Activated gamma-delta T cell treated with Interleukin-2 at 50 U/mL for 16 hours (primary cell): Measurements from ENCODE around the gene MED31.
"Not testable (repeated sequence)": the region's sequence is repeated elsewhere in the genome, so short reads cannot be mapped to it uniquely, and the experiment has no call there.

Source experiments
- DNase-seq: peaks from one replicate; pipeline ENCODE4 v3.0.0-alpha.2; 2020

The MED31 gene

GRCh38 chr17:6651354-6651918 lies at the start of gene MED31, which contains the start of gene C17orf100:
MED31 (minus strand) TSS chr17:6651605; CDS start chr17:6651528, 77 bp downstream.
C17orf100 (plus strand) TSS chr17:6651762; CDS start chr17:6651914, 152 bp downstream.
- DNase-seq = peak; percentile 92

GRCh38 chr17:6700948-6701307 lies 49.5 kb upstream of the MED31 start:
- no peak for DNase-seq

- no peak for DNase-seq
Measured at GRCh38 chr17:6699997-6700947, 48.9 kb upstream of the MED31 start.

DNA sequence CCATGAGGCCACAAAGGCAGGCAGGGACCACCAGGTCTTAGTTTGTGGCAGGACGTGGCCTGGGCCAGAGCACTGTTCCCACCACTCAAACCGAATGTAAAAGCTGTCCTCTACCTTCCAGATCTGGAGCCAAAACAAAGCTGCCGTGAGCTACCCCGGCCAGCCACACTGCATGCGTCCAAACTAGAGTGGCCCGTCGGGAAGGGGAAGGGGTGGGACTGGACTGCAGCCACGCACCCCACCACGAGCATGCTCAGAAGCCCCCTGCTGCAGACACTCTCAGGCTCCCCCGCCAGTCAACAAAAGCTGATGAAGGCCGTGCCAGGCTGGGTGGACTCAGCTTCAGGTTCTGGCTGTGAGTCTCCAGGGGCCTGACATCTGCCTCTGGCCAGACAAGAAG lies 46.6 kb upstream of the MED31 start:
- DNase-seq = no peak

DNA sequence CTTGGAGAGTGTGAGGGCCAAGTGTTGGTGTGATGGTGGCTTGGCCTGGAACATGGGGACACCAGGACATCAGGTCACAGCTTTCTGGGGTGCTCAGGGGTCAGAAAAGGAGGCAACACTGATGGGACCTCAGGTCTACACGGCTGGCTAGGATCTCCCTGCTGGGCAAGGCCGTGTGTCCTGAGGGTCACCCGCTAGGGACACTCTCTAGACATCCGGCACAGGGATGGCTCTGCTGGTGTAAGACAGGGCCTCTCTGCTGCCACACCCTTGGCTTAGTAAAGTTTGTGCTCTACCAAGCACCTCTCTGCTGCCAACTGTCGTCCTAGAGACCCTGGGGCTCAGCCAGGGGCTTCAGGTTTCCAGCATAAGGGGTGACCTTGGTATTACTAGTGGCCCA lies 45.5 kb upstream of the MED31 start:
- DNase-seq = no peak

- DNase-seq = no peak
Measured at GRCh38 chr17:6695565-6695964, 44.2 kb upstream of the MED31 start.

DNA sequence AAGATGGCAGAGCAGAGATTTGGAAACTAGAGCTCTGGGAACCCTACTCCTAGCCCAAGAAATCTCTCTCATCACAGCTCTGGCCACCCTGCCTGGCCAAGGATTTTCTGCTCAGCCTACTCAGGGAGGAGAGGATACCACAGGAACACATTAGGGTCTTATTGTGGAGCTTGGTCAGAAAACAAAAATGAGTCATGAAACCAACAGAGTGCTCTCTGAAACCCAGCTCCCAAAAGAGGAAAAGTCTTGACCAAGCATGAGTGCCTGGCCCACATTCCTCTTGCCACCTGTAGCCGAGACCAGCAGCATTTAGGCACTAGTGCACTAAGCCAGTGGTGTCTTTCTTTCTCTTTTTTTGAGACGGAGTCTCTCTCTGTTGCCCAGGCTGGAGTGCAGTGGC lies 43.6 kb upstream of the MED31 start:
- no peak for DNase-seq

DNA sequence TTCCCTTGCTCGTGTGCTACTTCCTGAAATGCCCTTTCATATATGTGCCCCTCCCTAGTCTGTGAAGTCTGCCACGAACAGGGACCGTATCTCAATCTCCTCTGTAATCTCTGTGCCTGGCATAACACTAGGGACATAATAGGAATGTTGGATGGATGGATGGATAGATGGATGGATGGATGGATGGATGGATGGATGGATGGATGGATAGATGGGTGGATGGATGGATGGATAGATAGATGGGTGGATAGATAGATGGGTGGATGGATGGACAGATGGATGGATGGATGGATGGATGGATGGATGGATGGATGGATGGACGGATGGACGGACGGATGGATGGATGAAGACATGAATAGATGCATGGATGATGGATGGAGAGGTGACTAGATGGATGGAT lies 40.6 kb upstream of the MED31 start:
- not testable (repeated sequence) for DNase-seq

- no peak for DNase-seq
Measured at GRCh38 chr17:6691546-6691945, 40.1 kb upstream of the MED31 start.

DNA sequence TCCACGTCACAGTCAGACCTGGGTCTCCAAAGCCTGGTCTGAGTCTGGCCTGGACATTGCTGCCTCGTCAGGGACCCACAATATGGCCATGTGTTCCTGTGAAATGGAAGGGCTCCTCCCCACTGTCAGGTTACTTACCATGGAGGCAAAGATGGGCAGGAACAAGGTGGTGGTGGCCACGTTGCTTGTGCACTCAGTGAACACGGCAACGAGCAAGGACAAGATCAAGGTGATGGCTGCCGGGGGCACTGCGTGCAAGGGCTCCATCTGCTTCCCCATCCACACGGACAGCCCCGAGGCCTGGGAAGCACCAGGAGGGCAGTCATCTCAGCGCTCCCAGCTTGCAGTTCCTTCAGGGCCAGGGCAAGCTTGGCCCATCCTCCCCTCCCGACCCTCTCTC lies 39.2 kb upstream of the MED31 start:
- no peak for DNase-seq

DNA sequence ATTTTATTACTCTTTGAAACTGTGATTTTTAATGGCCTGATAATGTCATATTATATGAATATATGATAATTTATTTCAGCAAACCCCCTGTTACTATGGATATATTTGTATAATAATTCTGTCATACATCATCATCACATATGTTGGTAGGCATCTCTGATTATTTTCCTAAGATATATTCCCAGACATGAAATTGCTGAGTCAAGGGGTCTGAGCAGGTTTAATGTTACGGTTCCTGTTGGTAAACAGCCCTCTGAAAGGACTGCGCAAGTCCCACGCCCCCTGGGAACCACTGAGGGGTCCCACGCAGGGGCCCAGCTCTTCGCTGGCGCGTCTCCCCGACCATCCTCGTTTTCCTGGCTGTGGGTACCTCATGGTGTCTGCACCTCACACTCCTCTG lies 37.5 kb upstream of the MED31 start:
- no peak for DNase-seq

GRCh38 chr17:6686026-6686425 lies 34.6 kb upstream of the MED31 start:
- DNase-seq = no peak

DNA sequence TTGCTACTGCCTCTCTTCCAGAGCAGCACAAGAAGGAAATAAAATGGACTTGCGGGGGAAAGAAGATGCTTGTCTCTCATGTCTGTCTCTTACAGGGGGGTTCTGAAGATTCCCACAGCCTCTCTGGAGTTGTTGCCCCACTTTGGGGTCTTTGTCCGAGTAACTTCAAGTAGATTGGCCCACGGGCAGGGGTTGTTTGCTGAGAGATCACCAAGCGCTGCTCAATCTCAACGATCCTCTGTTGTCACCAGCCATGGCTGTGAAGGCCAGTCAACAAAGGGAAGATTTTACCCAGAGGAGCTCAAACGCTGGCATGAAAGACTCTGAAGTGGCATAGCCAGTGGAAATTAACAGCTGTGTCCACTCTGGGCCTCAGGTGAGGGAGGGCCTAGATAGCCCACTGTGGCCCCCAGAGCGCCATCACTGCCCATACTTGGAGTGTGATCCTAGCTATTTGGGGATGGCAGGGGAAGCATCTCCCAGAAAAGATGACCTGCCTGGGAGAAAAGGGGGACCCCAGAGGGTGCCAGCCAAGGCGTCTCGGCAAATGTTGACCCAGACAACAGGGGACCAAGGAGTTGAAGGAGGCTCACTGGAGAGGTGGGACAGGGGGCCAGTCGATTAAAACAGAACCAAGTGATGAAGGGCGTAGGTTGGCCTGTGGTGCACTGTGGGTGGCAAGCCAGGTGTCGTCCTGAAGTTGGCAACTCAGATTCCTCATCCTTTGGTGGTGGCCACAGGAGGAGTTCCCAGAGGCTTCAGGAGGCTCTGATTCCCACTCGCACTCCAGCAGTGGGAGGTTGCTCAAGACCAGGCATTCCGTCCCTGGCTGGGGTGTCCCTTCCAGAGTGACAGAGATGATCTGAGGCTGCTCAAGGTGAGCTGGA lies 33.7 kb upstream of the MED31 start:
- no peak for DNase-seq

GRCh38 chr17:6684460-6684783 lies 33.0 kb upstream of the MED31 start:
- DNase-seq = no peak

DNA sequence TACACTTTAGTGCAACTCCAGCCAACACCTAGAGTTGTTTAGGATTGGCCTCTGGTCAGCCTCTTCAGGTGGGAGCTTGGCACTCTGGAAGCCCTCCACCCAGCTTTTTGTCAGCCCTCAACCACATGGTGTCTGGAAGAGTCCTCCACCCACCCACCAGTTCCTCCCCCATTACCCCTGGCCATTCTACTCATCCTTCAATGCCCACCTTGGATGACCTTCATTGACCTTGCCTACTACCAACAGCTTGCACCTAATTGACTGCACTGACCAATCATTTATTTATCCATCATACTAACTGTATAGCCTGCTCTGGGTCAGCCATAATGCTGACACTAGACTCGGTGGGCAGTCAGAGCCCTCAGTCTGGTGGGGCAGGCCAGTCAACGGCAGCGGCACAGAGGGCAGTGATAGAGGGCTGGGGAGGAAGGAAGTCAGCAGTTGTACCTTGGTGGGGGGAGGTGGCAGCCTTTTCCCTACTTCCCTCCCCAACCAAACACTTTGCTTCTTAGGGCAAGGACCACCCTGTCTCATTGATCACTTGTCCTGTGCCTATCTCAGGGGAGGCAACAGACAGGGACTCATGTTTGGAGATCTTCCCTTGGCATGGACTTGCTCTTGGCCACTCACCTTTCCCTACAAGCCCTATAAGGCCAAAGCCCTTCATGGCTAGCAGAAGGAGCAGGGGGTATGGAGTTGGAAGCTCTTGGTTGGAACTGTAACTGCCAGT lies 32.5 kb upstream of the MED31 start:
- DNase-seq = no peak

GRCh38 chr17:6683081-6683684 lies 31.8 kb upstream of the MED31 start:
- DNase-seq = no peak

- DNase-seq = no peak
Measured at GRCh38 chr17:6682339-6682738, 30.9 kb upstream of the MED31 start.

DNA sequence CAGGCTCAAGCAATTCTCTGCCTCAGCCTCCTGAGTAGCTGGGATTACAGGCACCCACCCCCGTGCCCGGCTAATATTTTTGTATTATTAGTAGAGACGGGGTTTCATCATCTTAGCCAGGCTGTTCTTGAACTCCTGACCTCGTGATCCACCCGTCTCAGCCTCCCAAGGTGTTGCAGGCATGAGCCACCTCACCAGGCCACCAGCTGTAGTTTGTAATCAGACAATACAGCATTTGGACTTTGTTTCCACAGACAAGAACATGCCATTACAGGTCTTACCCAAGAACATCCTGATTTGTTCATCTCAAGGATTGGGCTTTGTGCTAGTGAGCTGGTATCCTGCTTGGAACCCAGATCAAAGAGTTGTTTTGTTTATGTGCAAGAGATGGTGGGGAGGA lies 30.3 kb upstream of the MED31 start:
- no peak for DNase-seq

DNA sequence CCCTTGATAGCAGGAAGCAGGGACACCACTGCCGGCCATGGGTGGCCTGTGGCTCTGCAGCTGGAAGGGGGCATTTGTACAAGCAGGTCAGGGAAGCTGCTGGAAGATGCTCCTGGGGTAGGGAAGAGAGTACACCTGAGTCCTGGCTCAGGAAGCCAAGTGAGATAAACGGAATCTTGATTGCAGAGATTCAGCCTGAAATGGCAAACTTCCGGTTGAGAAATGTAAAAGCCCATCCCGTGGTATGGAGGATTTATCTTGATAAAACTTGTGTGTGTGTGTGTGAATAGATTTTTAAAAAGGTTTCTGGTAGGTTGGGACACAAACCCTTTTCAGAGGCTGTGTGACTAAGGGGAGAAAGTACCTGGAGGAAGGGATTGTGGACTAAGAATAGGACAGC lies 29.8 kb upstream of the MED31 start:
- DNase-seq = no peak

GRCh38 chr17:6679241-6679640 lies 27.8 kb upstream of the MED31 start:
- DNase-seq = no peak

DNA sequence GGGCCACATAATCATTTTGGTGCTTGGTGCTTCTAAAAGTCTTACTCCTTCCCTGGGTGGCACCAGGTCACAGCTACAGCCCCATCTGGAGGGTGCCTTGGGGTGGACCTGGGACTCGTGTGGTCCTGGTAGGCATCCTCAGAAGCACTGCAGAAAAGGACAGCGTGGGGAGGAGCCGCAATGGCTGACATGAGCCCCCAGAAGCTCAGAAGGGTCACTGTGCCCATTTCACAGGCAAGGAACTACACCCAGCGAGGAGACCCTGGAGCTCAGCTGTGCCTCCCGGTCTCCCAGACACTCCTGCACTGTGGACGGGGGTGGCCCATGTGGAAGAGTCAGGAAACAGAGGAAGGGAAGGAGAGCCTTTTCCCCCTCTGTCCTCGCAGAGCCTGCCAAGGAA lies 26.5 kb upstream of the MED31 start:
- no peak for DNase-seq

DNA sequence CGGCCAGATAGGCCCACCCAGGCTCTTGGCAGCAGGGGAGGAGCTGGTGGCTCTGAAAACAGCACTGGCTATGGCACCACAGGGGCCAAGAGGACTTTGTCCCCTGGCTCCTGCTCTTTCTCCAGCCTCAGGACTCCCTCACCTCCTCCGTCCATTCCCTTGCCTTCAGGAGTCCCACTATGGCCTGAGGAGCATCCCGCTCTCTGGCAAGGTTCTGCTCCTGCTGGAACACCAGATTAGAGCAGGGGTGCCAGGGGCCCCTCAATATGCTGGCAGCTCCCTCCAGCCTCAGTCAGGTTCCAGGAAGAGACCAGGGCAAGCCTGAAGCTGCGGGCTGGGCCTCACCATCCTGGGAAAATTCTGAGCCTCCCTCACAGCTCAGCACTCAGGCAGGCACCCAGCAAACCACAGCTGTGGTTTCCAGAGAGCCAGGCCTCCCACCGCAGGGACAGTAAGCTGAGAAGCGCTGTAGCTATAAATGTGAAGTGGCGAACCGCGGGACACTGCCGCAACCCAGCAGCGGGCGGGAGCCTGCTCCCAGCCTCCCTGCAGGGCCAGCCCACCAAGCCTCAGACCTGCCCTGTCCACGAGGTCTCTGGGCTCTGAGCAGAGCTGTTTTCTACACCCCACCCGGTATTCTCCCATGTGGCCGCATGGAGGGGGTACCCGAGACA lies 25.9 kb upstream of the MED31 start:
- no peak for DNase-seq
